Measurements from ENCODE around the gene EFCAB11. TPM values are rescaled to one million over a fixed set of nuclear protein-coding genes. Genes with fewer than 3 reads are reported as not detected.

Gene EFCAB11
- total RNA-seq, 6 experiments from 2014 or later: 1.7 to 4.7 (median 3.2) TPM

- ATAC-seq (no peak), DNase-seq (no peak)
- Histone ChIP-seq H3K4me1 (no peaks in the 10 kb centered on the region), H3K36me3 (no peaks in the 10 kb centered on the region), H3K4me3 (no peak overlapping the region), H3K9me3 (no peaks in the 10 kb centered on the region), H3K27ac (no peak overlapping the region), H3K27me3 (no peaks in the 10 kb centered on the region)
- WGBS (ENCODE audit: insufficient coverage, low coverage, low lambda C conversion rate, missing lambda C conversion rate): 74% methylated on average over 5 of the region's 5 CpGs
- intact Hi-C loops (cut with DNase I): no loop called here
- TF ChIP-seq POLR2A (IDR thresholded peaks at IDR 0.05): no peak
- TF ChIP-seq, protein P1, sequence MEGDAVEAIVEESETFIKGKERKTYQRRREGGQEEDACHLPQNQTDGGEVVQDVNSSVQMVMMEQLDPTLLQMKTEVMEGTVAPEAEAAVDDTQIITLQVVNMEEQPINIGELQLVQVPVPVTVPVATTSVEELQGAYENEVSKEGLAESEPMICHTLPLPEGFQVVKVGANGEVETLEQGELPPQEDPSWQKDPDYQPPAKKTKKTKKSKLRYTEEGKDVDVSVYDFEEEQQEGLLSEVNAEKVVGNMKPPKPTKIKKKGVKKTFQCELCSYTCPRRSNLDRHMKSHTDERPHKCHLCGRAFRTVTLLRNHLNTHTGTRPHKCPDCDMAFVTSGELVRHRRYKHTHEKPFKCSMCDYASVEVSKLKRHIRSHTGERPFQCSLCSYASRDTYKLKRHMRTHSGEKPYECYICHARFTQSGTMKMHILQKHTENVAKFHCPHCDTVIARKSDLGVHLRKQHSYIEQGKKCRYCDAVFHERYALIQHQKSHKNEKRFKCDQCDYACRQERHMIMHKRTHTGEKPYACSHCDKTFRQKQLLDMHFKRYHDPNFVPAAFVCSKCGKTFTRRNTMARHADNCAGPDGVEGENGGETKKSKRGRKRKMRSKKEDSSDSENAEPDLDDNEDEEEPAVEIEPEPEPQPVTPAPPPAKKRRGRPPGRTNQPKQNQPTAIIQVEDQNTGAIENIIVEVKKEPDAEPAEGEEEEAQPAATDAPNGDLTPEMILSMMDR (IDR thresholded peaks at IDR 0.05): no peak
These were observed 206.5 kb downstream of the EFCAB11 start for GRCh38 chr14:89748004-89748403.

DNA sequence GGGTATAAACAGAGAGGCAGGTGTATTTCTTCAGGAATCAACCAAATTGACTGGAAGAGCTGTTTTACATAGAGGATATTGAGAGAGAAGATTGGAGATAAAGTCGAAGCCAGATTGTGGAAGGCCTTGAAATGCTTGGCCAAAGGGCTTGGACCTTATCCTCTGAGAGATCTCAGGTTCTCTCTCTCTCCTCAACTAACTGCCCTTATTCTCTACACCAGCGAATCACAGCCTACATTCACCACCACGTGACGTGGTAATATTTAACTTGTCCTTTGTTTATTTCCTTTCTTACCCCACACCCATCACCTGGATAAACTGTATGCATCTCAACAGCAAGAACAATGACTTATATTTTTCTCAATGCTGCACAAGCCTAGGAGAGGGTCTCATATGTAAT is 207.4 kb downstream of the EFCAB11 start:
- WGBS (ENCODE audit: insufficient coverage, low coverage, low lambda C conversion rate, missing lambda C conversion rate): 98% methylated on average over 4 of the region's 4 CpGs
- DNase-seq (no peak), ATAC-seq (no peak)
- H3K27ac ChIP-seq: no peak overlapping the region
- no peaks in the 10 kb centered on the region for H3K4me1 ChIP-seq
- intact Hi-C loops (cut with DNase I): no loop called here
- H3K36me3 ChIP-seq: no peaks in the 10 kb centered on the region
- no peak for TF ChIP-seq POLR2A (IDR thresholded peaks at IDR 0.05)
- TF ChIP-seq, protein P1 (IDR thresholded peaks at IDR 0.05): no peak
- no peak overlapping the region for H3K4me3 ChIP-seq
- H3K27me3 ChIP-seq: no peaks in the 10 kb centered on the region
- no peaks in the 10 kb centered on the region for H3K9me3 ChIP-seq

DNA sequence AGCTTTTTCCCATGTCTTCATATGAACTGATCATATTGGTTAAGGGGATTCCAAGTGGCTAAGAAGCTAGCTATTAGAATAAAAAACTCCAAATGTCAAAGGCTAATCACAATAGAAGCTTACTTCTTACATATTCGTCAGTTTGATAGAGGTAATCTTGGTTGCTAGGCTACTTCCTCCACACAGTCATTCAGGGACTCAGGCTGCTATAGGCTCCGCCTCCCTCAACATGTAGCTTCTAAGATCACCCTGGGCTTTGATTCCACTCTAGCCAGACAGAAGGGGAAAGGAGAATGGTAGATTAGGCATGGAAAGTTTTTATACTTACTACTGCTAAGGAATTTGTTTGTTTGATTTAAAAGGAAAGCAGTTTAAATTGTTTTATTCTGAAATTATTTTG is 207.9 kb downstream of the EFCAB11 start:
- ATAC-seq (no peak), DNase-seq (no peak)
- H3K27me3 ChIP-seq: no peaks in the 10 kb centered on the region
- H3K9me3 ChIP-seq: no peaks in the 10 kb centered on the region
- TF ChIP-seq, protein P1 (IDR thresholded peaks at IDR 0.05): no peak
- no peak for TF ChIP-seq POLR2A (IDR thresholded peaks at IDR 0.05)
- 100% methylated on average over 2 of the region's 2 CpGs for WGBS (ENCODE audit: insufficient coverage, low coverage, low lambda C conversion rate, missing lambda C conversion rate)
- H3K4me1 ChIP-seq: no peaks in the 10 kb centered on the region
- no peak overlapping the region for H3K27ac ChIP-seq
- intact Hi-C loops (cut with DNase I): no loop called here
- H3K4me3 ChIP-seq: no peak overlapping the region
- no peaks in the 10 kb centered on the region for H3K36me3 ChIP-seq

GRCh38 chr14:89746135-89746534 is 208.4 kb downstream of the EFCAB11 start:
- H3K9me3 ChIP-seq: no peaks in the 10 kb centered on the region
- peak; percentile 65 to 96 (median 88) for ATAC-seq
- H3K27ac ChIP-seq: no peak overlapping the region
- intact Hi-C loops (cut with DNase I): no loop called here
- no peaks in the 10 kb centered on the region for H3K36me3 ChIP-seq
- DNase-seq: peak in 2 of 3 donors; percentile 34 to 66
- no peaks in the 10 kb centered on the region for H3K27me3 ChIP-seq
- no peak overlapping the region for H3K4me3 ChIP-seq
- no peak for TF ChIP-seq POLR2A (IDR thresholded peaks at IDR 0.05)
- TF ChIP-seq, protein P1 (IDR thresholded peaks at IDR 0.05): no peak
- 39% methylated on average over 7 of the region's 7 CpGs for WGBS (ENCODE audit: insufficient coverage, low coverage, low lambda C conversion rate, missing lambda C conversion rate)
- no peaks in the 10 kb centered on the region for H3K4me1 ChIP-seq

Other genes starting within 250 kb of the EFCAB11 start
- gene TDP1, start 1.2 kb upstream of the EFCAB11 start, total RNA-seq: 1 to 10 TPM; 4.9 to 7.1 (median 6.6) TPM
- gene KCNK13, start 107.3 kb upstream of the EFCAB11 start, total RNA-seq: 1 to 10 TPM in 1 of 6 experiments, under 1 TPM in 5; 0.30 to 1.2 (median 0.36) TPM